GM18505 (cell line): ENCODE measurements around the gene OR11A1.

ENCODE experiments used
- ATAC-seq: cut with Tn5 transposase; IDR thresholded peaks from one replicate; pipeline ENCODE4 v1.9.1; 2021; ENCODE audit not compliant: unreplicated experiment
- POLR2A ChIP-seq: IDR thresholded peaks from 4 replicates; pipeline ENCODE4 v1.6.1; 2011; ENCODE audit warnings: borderline replicate concordance; ENCODE audit not compliant: insufficient read depth, insufficient read length; ENCODE audit errors: extremely low read depth

Gene OR11A1

GRCh38 chr6:29490055-29490454 is 33.2 kb upstream of the OR11A1 start:
- no peak for ATAC-seq
- TF ChIP-seq POLR2A: no peak

GRCh38 chr6:29489286-29489685 is 32.4 kb upstream of the OR11A1 start:
- no peak for TF ChIP-seq POLR2A
- no peak for ATAC-seq

GRCh38 chr6:29488874-29489273 is 32.0 kb upstream of the OR11A1 start:
- no peak for TF ChIP-seq POLR2A

GRCh38 chr6:29487660-29488059 is 30.8 kb upstream of the OR11A1 start, which contains the start of gene MAS1L:
Gene MAS1L (minus strand): TSS chr6:29487956. CDS start chr6:29487902, 54 bp downstream.
- ATAC-seq: no peak

More at GRCh38 chr6:29488874-29489273, 32.0 kb upstream of the OR11A1 start:
- ATAC-seq: no peak

GRCh38 chr6:29487131-29487530 is 30.3 kb upstream of the OR11A1 start:
- TF ChIP-seq POLR2A: no peak
- no peak for ATAC-seq

More at GRCh38 chr6:29487660-29488059, 30.8 kb upstream of the OR11A1 start, which contains the start of gene MAS1L:
- no peak for TF ChIP-seq POLR2A

GRCh38 chr6:29486577-29486976 is 29.7 kb upstream of the OR11A1 start:
- TF ChIP-seq POLR2A: no peak
- no peak for ATAC-seq

- no peak for ATAC-seq
- TF ChIP-seq POLR2A: no peak
Observed at GRCh38 chr6:29483735-29484134, 26.9 kb upstream of the OR11A1 start.

GRCh38 chr6:29483186-29483585 is 26.3 kb upstream of the OR11A1 start:
- no peak for ATAC-seq
- TF ChIP-seq POLR2A: no peak

- ATAC-seq: no peak
- TF ChIP-seq POLR2A: no peak
Observed at GRCh38 chr6:29479560-29479959, 22.7 kb upstream of the OR11A1 start.

- TF ChIP-seq POLR2A: no peak
- ATAC-seq: no peak
Observed at GRCh38 chr6:29478740-29479139, 21.9 kb upstream of the OR11A1 start.

GRCh38 chr6:29477923-29478450 is 21.1 kb upstream of the OR11A1 start:
- no peak for ATAC-seq
- no peak for TF ChIP-seq POLR2A

- ATAC-seq: no peak
- TF ChIP-seq POLR2A: no peak
Observed at GRCh38 chr6:29474996-29475395, 18.1 kb upstream of the OR11A1 start.

- ATAC-seq: no peak
- no peak for TF ChIP-seq POLR2A
Observed at GRCh38 chr6:29466241-29466640, 9.4 kb upstream of the OR11A1 start.

- no peak for ATAC-seq
- TF ChIP-seq POLR2A: no peak
Observed at GRCh38 chr6:29465801-29466200, 8.9 kb upstream of the OR11A1 start.

- TF ChIP-seq POLR2A: no peak
- no peak for ATAC-seq
Observed at GRCh38 chr6:29465279-29465678, 8.4 kb upstream of the OR11A1 start.

- TF ChIP-seq POLR2A: no peak
- no peak for ATAC-seq
Observed at GRCh38 chr6:29462022-29462421, 5.2 kb upstream of the OR11A1 start.
